HepG2 (cell line): Measurements from ENCODE around the gene NUCB1. TPM values are rescaled to one million over a fixed set of nuclear protein-coding genes. Genes with fewer than 3 reads are reported as not detected.

Source experiments
- ATF6 ChIP-seq: sonication (generic); formaldehyde crosslinking; conservative IDR thresholded peaks from 2 replicates; pipeline ENCODE4 v1.4.0; 2020; ENCODE audit warnings: missing genetic modification reagents
- FOXA3 ChIP-seq: IDR thresholded peaks from 2 replicates; pipeline ENCODE4 v1.6.1; 2016; ENCODE audit warnings: missing genetic modification reagents, missing compliant biosample characterization
- FOXJ3 ChIP-seq: sonication (generic); formaldehyde crosslinking; IDR thresholded peaks from 2 replicates; pipeline ENCODE4 v1.4.0; 2020; ENCODE audit warnings: missing genetic modification reagents, mild to moderate bottlenecking, borderline replicate concordance
- FOXK2 ChIP-seq: fragments of 450-650 bp; IDR thresholded peaks from 2 replicates; pipeline ENCODE4 v1.6.1; 2016
- FOXP1 ChIP-seq, 2 experiments: fragments of 450-650 bp in 1 of 2; IDR thresholded peaks; 2 replicates each; pipeline ENCODE4 v1.6.1; 2017 to 2018; ENCODE audit warnings: antibody characterized with exemption in 1 of 2
- GABPA ChIP-seq, 2 experiments: IDR thresholded peaks; 2 replicates each; pipeline ENCODE4 v1.6.1; 2011 to 2016; ENCODE audit warnings: low read depth in 2 of 2, low read length in 1 of 2, missing biosample characterization in 1 of 2, missing genetic modification characterization in 1 of 2
- IKZF1 ChIP-seq: fragments of 450-650 bp; IDR thresholded peaks from 2 replicates; pipeline ENCODE4 v1.7.1; 2016
- KLF12 ChIP-seq: sonication (generic); formaldehyde crosslinking; IDR thresholded peaks from 2 replicates; pipeline ENCODE4 v1.4.0; 2020; ENCODE audit warnings: missing genetic modification reagents, borderline replicate concordance
- MTA3 ChIP-seq: sonication (generic); formaldehyde crosslinking; IDR thresholded peaks from 2 replicates; pipeline ENCODE4 v1.4.0; 2020; ENCODE audit warnings: missing genetic modification reagents
- MXD3 ChIP-seq: IDR thresholded peaks from 2 replicates; pipeline ENCODE4 v1.6.1; 2016; ENCODE audit warnings: mild to moderate bottlenecking, missing biosample characterization, missing genetic modification reagents
- PITX1 ChIP-seq: sonication (generic); formaldehyde crosslinking; IDR thresholded peaks from 2 replicates; pipeline ENCODE4 v1.5.1; 2020; ENCODE audit warnings: mild to moderate bottlenecking, missing genetic modification reagents
- POLR2AphosphoS5 ChIP-seq: IDR thresholded peaks from 2 replicates; pipeline ENCODE4 v1.6.1; 2012; ENCODE audit warnings: low read depth, low read length
- SALL2 ChIP-seq: sonication (generic); formaldehyde crosslinking; IDR thresholded peaks from 2 replicates; pipeline ENCODE4 v1.8.1; 2023; ENCODE audit warnings: mild to moderate bottlenecking, missing genetic modification reagents, inconsistent platforms
- SETDB1 ChIP-seq: sonication (generic); formaldehyde crosslinking; IDR thresholded peaks from 2 replicates; pipeline ENCODE4 v1.5.1; 2020; ENCODE audit warnings: missing genetic modification reagents, mild to moderate bottlenecking, borderline replicate concordance
- SP5 ChIP-seq: IDR thresholded peaks from 2 replicates; pipeline ENCODE4 v1.6.1; 2016; ENCODE audit warnings: low read depth, borderline replicate concordance
- STAT6 ChIP-seq: sonication (generic); formaldehyde crosslinking; IDR thresholded peaks from 2 replicates; pipeline ENCODE4 v1.4.0; 2020; ENCODE audit warnings: missing genetic modification reagents, mild to moderate bottlenecking, borderline replicate concordance
- TSC22D2 ChIP-seq: sonication (generic); formaldehyde crosslinking; IDR thresholded peaks from 2 replicates; pipeline ENCODE4 v1.5.1; 2020; ENCODE audit warnings: missing genetic modification reagents, mild to moderate bottlenecking, borderline replicate concordance
- YEATS2 ChIP-seq: sonication (generic); formaldehyde crosslinking; IDR thresholded peaks from 2 replicates; pipeline ENCODE4 v1.4.0; 2020; ENCODE audit warnings: missing genetic modification reagents, borderline replicate concordance
- ZFP90 ChIP-seq: sonication (generic); formaldehyde crosslinking; IDR thresholded peaks from 2 replicates; pipeline ENCODE4 v1.8.0; 2022; ENCODE audit warnings: missing genetic modification reagents, mild to moderate bottlenecking, inconsistent platforms, borderline replicate concordance
- ZNF282 ChIP-seq: fragments of 450-650 bp; IDR thresholded peaks from 2 replicates; pipeline ENCODE4 v1.6.1; 2018; ENCODE audit not compliant: partially characterized antibody
- ZNF383 ChIP-seq: sonication (generic); formaldehyde crosslinking; IDR thresholded peaks from 2 replicates; pipeline ENCODE4 v1.4.0; 2020; ENCODE audit warnings: missing genetic modification reagents, mild to moderate bottlenecking, borderline replicate concordance
- ZNF577 ChIP-seq: sonication (generic); formaldehyde crosslinking; IDR thresholded peaks from 2 replicates; pipeline ENCODE4 v1.4.0; 2020; ENCODE audit warnings: mild to moderate bottlenecking, low read depth, missing genetic modification reagents, borderline replicate concordance
- ZNF878 ChIP-seq: sonication (generic); formaldehyde crosslinking; IDR thresholded peaks from 2 replicates; pipeline ENCODE4 v1.8.1; 2023; ENCODE audit warnings: mild to moderate bottlenecking, missing genetic modification reagents, moderate library complexity
- ZSCAN9 ChIP-seq: IDR thresholded peaks from 2 replicates; pipeline ENCODE4 v1.6.1; 2016; ENCODE audit warnings: borderline replicate concordance
- polyA plus RNA-seq, 8 experiments: library from polyadenylated mRNA; depleted of rRNA in 3 of 8; stranded (reverse) in 7 of 8; unstranded in 1 of 8; fragments of >200 nt; fragmentation: Illumina TruSeq in 4 of 8; extraction: Trizol in 4 of 8; gene quantifications; 2 replicates each; pipeline versions ENCODE4 v1.2.1 to v1.2.3, GENCODE V29; 2011 to 2016; ENCODE audit warnings: low read depth in 4 of 8, missing spikeins in 1 of 8, mixed read lengths in 1 of 8; ENCODE audit not compliant: insufficient read depth in 1 of 8
- total RNA-seq, 5 experiments: library from RNA; depleted of rRNA; stranded (reverse); fragments of >200 nt; fragmentation: Illumina TruSeq; extraction: Trizol; gene quantifications; 2 replicates each; pipeline ENCODE4 v1.2.3, GENCODE V29; 2016; ENCODE audit warnings: low read depth in 1 of 5

NUCB1 gene
- total and polyA plus RNA-seq, 2 of the 13 experiments (the other 11 are each of a cell fraction or from before 2014, with no cell fraction given) = 82.3 to 106 TPM

GRCh38 chr19:48872884-48873475, 27.1 kb upstream of the NUCB1 start (continued):
- TF ChIP-seq ATF6 (no peak), ZNF282 (no peak), SP5 (CRISPR knock-in tag) (peak; percentile 83; the same call in 1 of the 2 replicates), SETDB1 (CRISPR knock-in tag) (no peak), TSC22D2 (0 out of 2 replicates have a peak, but pooled peaks have one; percentile 24), POLR2AphosphoS5 (no peak; the same call in 1 of the 2 replicates), SALL2 (CRISPR knock-in tag) (no peak), FOXK2 (peak; percentile 73; the same call in 1 of the 2 replicates), IKZF1 (no peak), GABPA (IDR thresholded peaks at IDR 0.05; ENCODE audit: low read depth, low read length) (no peak), GABPA (CRISPR knock-in tag; IDR thresholded peaks at IDR 0.05; ENCODE audit: low read depth) (peak; percentile 67), FOXA3 (CRISPR knock-in tag) (peak; percentile 90), YEATS2 (CRISPR knock-in tag) (no peak), FOXJ3 (peak; percentile 58; the same call in 1 of the 2 replicates), ZSCAN9 (CRISPR knock-in tag) (no peak), ZNF577 (CRISPR knock-in tag) (no peak), ZNF383 (CRISPR knock-in tag) (no peak), STAT6 (no peak), KLF12 (0 out of 2 replicates have a peak, but pooled peaks have one; percentile 59), FOXP1 (IDR thresholded peaks at IDR 0.05) (no peak), FOXP1 (CRISPR knock-in tag; IDR thresholded peaks at IDR 0.05) (peak; percentile 67), MXD3 (peak; percentile 1; the same call in 1 of the 2 replicates), ZFP90 (no peak), ZNF878 (CRISPR knock-in tag) (0 out of 2 replicates have a peak, but pooled peaks have one; percentile 12), PITX1 (no peak), MTA3 (CRISPR knock-in tag) (no peak)
